GM23338 (cell line): ENCODE results near the gene COX5B. TPM values are rescaled to one million over a fixed set of nuclear protein-coding genes. Genes with fewer than 3 reads are reported as not detected.

Experiments
- ATAC-seq: fragments of 200-7000 bp; cut with Tn5 transposase; 3 replicates; pipeline ENCODE4 v1.9.1; 2020
- DNase-seq: peaks from one replicate; pipeline ENCODE4 v3.0.0-alpha.2; 2015; ENCODE audit warnings: low spot score
- H2AFZ ChIP-seq: fragments of 200-600 bp; sonication (generic); 2 replicates; pipeline ENCODE4 v1.8.0; 2016; ENCODE audit warnings: antibody characterized with exemption, mild to moderate bottlenecking, moderate library complexity
- H3F3A ChIP-seq: fragments of 200-600 bp; sonication (generic); replicated peaks from 2 replicates; pipeline ENCODE4 v1.8.0; 2017; ENCODE audit warnings: antibody characterized with exemption, mixed run types, low read depth
- H3K27ac ChIP-seq: fragments of 200-600 bp; sonication (generic); 2 replicates; pipeline ENCODE4 v1.6.1; 2016; ENCODE audit warnings: low read depth
- H3K27me3 ChIP-seq: fragments of 200-600 bp; sonication (generic); 2 replicates; pipeline ENCODE4 v1.8.0; 2016; ENCODE audit warnings: mild to moderate bottlenecking, mixed run types, moderate library complexity; ENCODE audit not compliant: insufficient read depth
- H3K36me3 ChIP-seq: fragments of 200-600 bp; sonication (generic); 2 replicates; pipeline ENCODE4 v1.8.0; 2016; ENCODE audit warnings: mild to moderate bottlenecking; ENCODE audit not compliant: insufficient read depth
- H3K4me1 ChIP-seq: fragments of 200-600 bp; sonication (generic); 2 replicates; pipeline ENCODE4 v1.8.0; 2016; ENCODE audit warnings: mild to moderate bottlenecking, moderate library complexity; ENCODE audit not compliant: insufficient read depth
- H3K4me2 ChIP-seq: fragments of 200-600 bp; sonication (generic); 2 replicates; pipeline ENCODE4 v1.7.1; 2017; ENCODE audit warnings: mixed run types
- H3K4me3 ChIP-seq: fragments of 200-600 bp; sonication (generic); 2 replicates; pipeline ENCODE4 v1.6.1; 2016; ENCODE audit warnings: mixed run types
- H3K79me2 ChIP-seq: fragments of 200-600 bp; sonication (generic); replicated peaks from 2 replicates; pipeline ENCODE4 v1.8.0; 2017; ENCODE audit warnings: mild to moderate bottlenecking; ENCODE audit not compliant: insufficient read depth
- H3K9me2 ChIP-seq: fragments of 200-600 bp; sonication (generic); 2 replicates; pipeline ENCODE4 v1.8.0; 2017; ENCODE audit not compliant: insufficient read depth
- H4K20me1 ChIP-seq: fragments of 200-600 bp; sonication (generic); replicated peaks from 2 replicates; pipeline ENCODE4 v1.8.0; 2017; ENCODE audit warnings: mild to moderate bottlenecking; ENCODE audit not compliant: insufficient read depth
- H3K27ac Mint-ChIP-seq: 2 replicates; pipeline ENCODE4 v1.8.0; 2020; ENCODE audit warnings: inconsistent platforms, mild to moderate bottlenecking, moderate library complexity, mixed read lengths
- H3K27me3 Mint-ChIP-seq: 3 replicates; pipeline ENCODE4 v1.8.0; 2022; ENCODE audit warnings: low read depth, mild to moderate bottlenecking, moderate library complexity, mixed read lengths, inconsistent platforms; ENCODE audit not compliant: insufficient read depth, poor library complexity
- H3K36me3 Mint-ChIP-seq: 3 replicates; pipeline ENCODE4 v1.8.0; 2021; ENCODE audit warnings: low read depth, mild to moderate bottlenecking, inconsistent platforms, moderate library complexity, mixed read lengths
- H3K4me1 Mint-ChIP-seq: 3 replicates; pipeline ENCODE4 v1.8.0; 2020; ENCODE audit warnings: mild to moderate bottlenecking, inconsistent platforms, mixed read lengths
- H3K4me3 Mint-ChIP-seq: 3 replicates; pipeline ENCODE4 v1.8.0; 2021; ENCODE audit warnings: moderate library complexity, mild to moderate bottlenecking, inconsistent platforms, mixed read lengths
- H3K9me3 Mint-ChIP-seq: 3 replicates; pipeline ENCODE4 v1.8.0; 2020; ENCODE audit warnings: moderate library complexity, mild to moderate bottlenecking, inconsistent platforms, mixed read lengths
- CREB1 ChIP-seq: fragments of 250-450 bp; sonication (Bioruptor Pico); IDR thresholded peaks from 2 replicates; pipeline ENCODE4 v1.5.0; 2020; ENCODE audit warnings: low read depth, mild to moderate bottlenecking, moderate library complexity
- CTCF ChIP-seq, 2 experiments: fragments of 200-600 bp in 1 of 2; sonication (generic) in 1 of 2; conservative IDR thresholded peaks; 2 replicates each; pipeline versions ENCODE4 v1.5.1 to v1.6.1; 2016 to 2017; ENCODE audit warnings: antibody characterized with exemption in 2 of 2, low read depth in 2 of 2, mild to moderate bottlenecking in 2 of 2, moderate library complexity in 1 of 2
- EZH2 ChIP-seq: fragments of 200-600 bp; sonication (generic); IDR thresholded peaks from one replicate; pipeline ENCODE4 v1.8.0; 2017; ENCODE audit warnings: antibody characterized with exemption, mild to moderate bottlenecking, low read depth; ENCODE audit not compliant: unreplicated experiment
- EZH2phosphoT487 ChIP-seq: fragments of 200-600 bp; sonication (generic); IDR thresholded peaks from one replicate; pipeline ENCODE4 v1.8.1; 2018; ENCODE audit warnings: antibody characterized with exemption; ENCODE audit not compliant: unreplicated experiment
- JUNB ChIP-seq: IDR thresholded peaks from one replicate; pipeline ENCODE4 v1.6.1; 2016; ENCODE audit warnings: antibody characterized with exemption; ENCODE audit not compliant: unreplicated experiment
- NANOG ChIP-seq: IDR thresholded peaks from 2 replicates; pipeline ENCODE4 v1.6.1; 2016; ENCODE audit warnings: antibody characterized with exemption, borderline replicate concordance
- POLR2AphosphoS5 ChIP-seq: IDR thresholded peaks from 2 replicates; pipeline ENCODE4 v1.6.1; 2016; ENCODE audit warnings: antibody characterized with exemption, low read depth
- REST ChIP-seq: IDR thresholded peaks from one replicate; pipeline ENCODE4 v1.6.1; 2018; ENCODE audit warnings: antibody characterized with exemption; ENCODE audit not compliant: unreplicated experiment
- STAT1 ChIP-seq: IDR thresholded peaks from one replicate; pipeline ENCODE4 v1.6.1; 2016; ENCODE audit warnings: antibody characterized with exemption; ENCODE audit not compliant: unreplicated experiment
- polyA plus RNA-seq: library from polyadenylated mRNA; unstranded; fragments of >200 nt; fragmentation: Nextera tagmentation; extraction: Ambion mirVana; gene quantifications from 2 replicates; pipeline ENCODE4 v1.2.1, GENCODE V29; 2016
- total RNA-seq: library from RNA; depleted of rRNA; stranded (reverse); fragments of >200 nt; shearing (Covaris generic); gene quantifications from 2 replicates; pipeline ENCODE4 v1.2.3, GENCODE V29; 2014
- TF ChIP-seq, protein P1 (sequence below): fragments of 250-450 bp; sonication (Bioruptor Pico); IDR thresholded peaks from 2 replicates; pipeline ENCODE4 v1.5.0; 2020; ENCODE audit warnings: mild to moderate bottlenecking, moderate library complexity

Gene COX5B
- total and polyA plus RNA-seq, 2 experiments from 2014 or later = 260 to 666 TPM

GRCh38 chr2:97673182-97673914 lies 27.5 kb downstream of the COX5B start:
- H4K20me1 ChIP-seq = no peaks in the 10 kb centered on the region
- no peak for DNase-seq
- no peaks in the 10 kb centered on the region for H3K27me3 ChIP-seq
- TF ChIP-seq CTCF (conservative IDR thresholded peaks at IDR 0.05; ENCODE audit: low read depth in 2 of 2) (no peak), REST (no peak), NANOG (no peak), EZH2phosphoT487 (no peak), CREB1 (CRISPR knock-in tag) (no peak), EZH2 (no peak), POLR2AphosphoS5 (no peak), STAT1 (no peak), JUNB (no peak)
- TF ChIP-seq, protein P1, sequence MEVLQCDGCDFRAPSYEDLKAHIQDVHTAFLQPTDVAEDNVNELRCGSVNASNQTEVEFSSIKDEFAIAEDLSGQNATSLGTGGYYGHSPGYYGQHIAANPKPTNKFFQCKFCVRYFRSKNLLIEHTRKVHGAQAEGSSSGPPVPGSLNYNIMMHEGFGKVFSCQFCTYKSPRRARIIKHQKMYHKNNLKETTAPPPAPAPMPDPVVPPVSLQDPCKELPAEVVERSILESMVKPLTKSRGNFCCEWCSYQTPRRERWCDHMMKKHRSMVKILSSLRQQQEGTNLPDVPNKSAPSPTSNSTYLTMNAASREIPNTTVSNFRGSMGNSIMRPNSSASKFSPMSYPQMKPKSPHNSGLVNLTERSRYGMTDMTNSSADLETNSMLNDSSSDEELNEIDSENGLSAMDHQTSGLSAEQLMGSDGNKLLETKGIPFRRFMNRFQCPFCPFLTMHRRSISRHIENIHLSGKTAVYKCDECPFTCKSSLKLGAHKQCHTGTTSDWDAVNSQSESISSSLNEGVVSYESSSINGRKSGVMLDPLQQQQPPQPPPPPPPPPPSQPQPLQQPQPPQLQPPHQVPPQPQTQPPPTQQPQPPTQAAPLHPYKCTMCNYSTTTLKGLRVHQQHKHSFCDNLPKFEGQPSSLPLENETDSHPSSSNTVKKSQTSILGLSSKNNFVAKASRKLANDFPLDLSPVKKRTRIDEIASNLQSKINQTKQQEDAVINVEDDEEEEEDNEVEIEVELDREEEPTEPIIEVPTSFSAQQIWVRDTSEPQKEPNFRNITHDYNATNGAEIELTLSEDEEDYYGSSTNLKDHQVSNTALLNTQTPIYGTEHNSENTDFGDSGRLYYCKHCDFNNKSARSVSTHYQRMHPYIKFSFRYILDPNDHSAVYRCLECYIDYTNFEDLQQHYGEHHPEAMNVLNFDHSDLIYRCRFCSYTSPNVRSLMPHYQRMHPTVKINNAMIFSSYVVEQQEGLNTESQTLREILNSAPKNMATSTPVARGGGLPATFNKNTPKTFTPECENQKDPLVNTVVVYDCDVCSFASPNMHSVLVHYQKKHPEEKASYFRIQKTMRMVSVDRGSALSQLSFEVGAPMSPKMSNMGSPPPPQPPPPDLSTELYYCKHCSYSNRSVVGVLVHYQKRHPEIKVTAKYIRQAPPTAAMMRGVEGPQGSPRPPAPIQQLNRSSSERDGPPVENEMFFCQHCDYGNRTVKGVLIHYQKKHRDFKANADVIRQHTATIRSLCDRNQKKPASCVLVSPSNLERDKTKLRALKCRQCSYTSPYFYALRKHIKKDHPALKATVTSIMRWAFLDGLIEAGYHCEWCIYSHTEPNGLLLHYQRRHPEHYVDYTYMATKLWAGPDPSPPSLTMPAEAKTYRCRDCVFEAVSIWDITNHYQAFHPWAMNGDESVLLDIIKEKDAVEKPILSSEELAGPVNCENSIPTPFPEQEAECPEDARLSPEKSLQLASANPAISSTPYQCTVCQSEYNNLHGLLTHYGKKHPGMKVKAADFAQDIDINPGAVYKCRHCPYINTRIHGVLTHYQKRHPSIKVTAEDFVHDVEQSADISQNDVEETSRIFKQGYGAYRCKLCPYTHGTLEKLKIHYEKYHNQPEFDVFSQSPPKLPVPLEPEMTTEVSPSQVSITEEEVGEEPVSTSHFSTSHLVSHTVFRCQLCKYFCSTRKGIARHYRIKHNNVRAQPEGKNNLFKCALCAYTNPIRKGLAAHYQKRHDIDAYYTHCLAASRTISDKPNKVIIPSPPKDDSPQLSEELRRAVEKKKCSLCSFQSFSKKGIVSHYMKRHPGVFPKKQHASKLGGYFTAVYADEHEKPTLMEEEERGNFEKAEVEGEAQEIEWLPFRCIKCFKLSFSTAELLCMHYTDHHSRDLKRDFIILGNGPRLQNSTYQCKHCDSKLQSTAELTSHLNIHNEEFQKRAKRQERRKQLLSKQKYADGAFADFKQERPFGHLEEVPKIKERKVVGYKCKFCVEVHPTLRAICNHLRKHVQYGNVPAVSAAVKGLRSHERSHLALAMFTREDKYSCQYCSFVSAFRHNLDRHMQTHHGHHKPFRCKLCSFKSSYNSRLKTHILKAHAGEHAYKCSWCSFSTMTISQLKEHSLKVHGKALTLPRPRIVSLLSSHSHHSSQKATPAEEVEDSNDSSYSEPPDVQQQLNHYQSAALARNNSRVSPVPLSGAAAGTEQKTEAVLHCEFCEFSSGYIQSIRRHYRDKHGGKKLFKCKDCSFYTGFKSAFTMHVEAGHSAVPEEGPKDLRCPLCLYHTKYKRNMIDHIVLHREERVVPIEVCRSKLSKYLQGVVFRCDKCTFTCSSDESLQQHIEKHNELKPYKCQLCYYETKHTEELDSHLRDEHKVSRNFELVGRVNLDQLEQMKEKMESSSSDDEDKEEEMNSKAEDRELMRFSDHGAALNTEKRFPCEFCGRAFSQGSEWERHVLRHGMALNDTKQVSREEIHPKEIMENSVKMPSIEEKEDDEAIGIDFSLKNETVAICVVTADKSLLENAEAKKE (CRISPR knock-in tag) = no peak
- no peak overlapping the region for H3K27ac ChIP-seq
- H3F3A ChIP-seq = no peaks in the 10 kb centered on the region
- no peaks in the 10 kb centered on the region for H3K79me2 ChIP-seq
- peaks cover 7% of the 10 kb centered on the region; the same call in 1 of the 2 replicates for H3K4me1 ChIP-seq
- Mint-ChIP-seq H3K36me3 (peaks cover 11% of the 10 kb centered on the region; the same call in 2 of the 3 replicates), H3K4me1 (peaks cover 9% of the 10 kb centered on the region; the same call in 2 of the 3 replicates), H3K27me3 (peaks cover 13% of the 10 kb centered on the region), H3K9me3 (no peaks in the 10 kb centered on the region; the same call in 1 of the 3 replicates), H3K27ac (no peak overlapping the region), H3K4me3 (no peak overlapping the region)
- no peak overlapping the region for H2AFZ ChIP-seq
- H3K4me2 ChIP-seq = no peak overlapping the region
- no peaks in the 10 kb centered on the region for H3K36me3 ChIP-seq
- H3K9me2 ChIP-seq = no peaks in the 10 kb centered on the region
- H3K4me3 ChIP-seq = no peak overlapping the region
- ATAC-seq = no peak
